ENCODE measurements around the gene RFTN1. TPM values are rescaled to one million over a fixed set of nuclear protein-coding genes. Genes with fewer than 3 reads are reported as not detected.

RFTN1 gene
- total and polyA plus RNA-seq, 7 donors = 10.9 to 26.4 (median 22.2) TPM

- 87 to 94% methylated on average over 3 of the region's 3 CpGs for WGBS, 2 donors
- no peak for DNase-seq
- no peaks in the 10 kb centered on the region for H3K9me3 ChIP-seq
- intact Hi-C loops (cut with DNase I) = no loop called here
- peak overlapping the region in 1 of 4 donors; percentile 55 for H3K27ac ChIP-seq
- H3K36me3 ChIP-seq = no peaks in the 10 kb centered on the region
- H3K4me1 ChIP-seq = peaks cover 0 to 3% (median under 1%) of the 10 kb centered on the region in 4 donors
- no peak overlapping the region for H3K4me3 ChIP-seq
- TF ChIP-seq POLR2AphosphoS5 (IDR thresholded peaks at IDR 0.05) = no peak
- no peak for TF ChIP-seq CTCF (IDR thresholded peaks at IDR 0.05)
- TF ChIP-seq EP300 (IDR thresholded peaks at IDR 0.05) = no peak
- TF ChIP-seq POLR2A (IDR thresholded peaks at IDR 0.05) = no peak
- no peaks in the 10 kb centered on the region for H3K27me3 ChIP-seq
Observed at GRCh38 chr3:16475766-16476165, 37.7 kb downstream of the RFTN1 start.

- Histone ChIP-seq H3K27me3 (no peaks in the 10 kb centered on the region), H3K36me3 (no peaks in the 10 kb centered on the region), H3K4me3 (no peak overlapping the region), H3K9me3 (no peaks in the 10 kb centered on the region), H3K27ac (peak overlapping the region in 1 of 4 donors; percentile 55), H3K4me1 (no peaks in the 10 kb centered on the region)
- TF ChIP-seq EP300 (IDR thresholded peaks at IDR 0.05) (no peak), CTCF (IDR thresholded peaks at IDR 0.05) (no peak), POLR2A (IDR thresholded peaks at IDR 0.05) (no peak), POLR2AphosphoS5 (IDR thresholded peaks at IDR 0.05) (no peak)
- no peak for DNase-seq
- intact Hi-C loops (cut with DNase I) = no loop called here
- WGBS, 2 donors = 73 to 84% methylated on average over 7 of the region's 7 CpGs
Observed at GRCh38 chr3:16474920-16475319, 38.6 kb downstream of the RFTN1 start.

- H3K9me3 ChIP-seq = no peaks in the 10 kb centered on the region
- H3K4me3 ChIP-seq = no peak overlapping the region
- H3K27me3 ChIP-seq = no peaks in the 10 kb centered on the region
- no peak for DNase-seq
- WGBS, 2 donors = 63 to 67% methylated on average over 2 of the region's 2 CpGs
- no peaks in the 10 kb centered on the region for H3K36me3 ChIP-seq
- TF ChIP-seq CTCF (IDR thresholded peaks at IDR 0.05) (no peak), POLR2A (IDR thresholded peaks at IDR 0.05) (no peak), EP300 (IDR thresholded peaks at IDR 0.05) (no peak), POLR2AphosphoS5 (IDR thresholded peaks at IDR 0.05) (no peak)
- H3K4me1 ChIP-seq = no peaks in the 10 kb centered on the region
- peak overlapping the region in 1 of 4 donors; percentile 55 for H3K27ac ChIP-seq
- intact Hi-C loops (cut with DNase I) = no loop called here
Observed at GRCh38 chr3:16474216-16474615, 39.3 kb downstream of the RFTN1 start.

GRCh38 chr3:16472593-16472992 is 40.9 kb downstream of the RFTN1 start:
- DNase-seq = no peak
- H3K4me3 ChIP-seq = no peak overlapping the region
- H3K27ac ChIP-seq = peak overlapping the region in 1 of 4 donors; percentile 50
- intact Hi-C loops (cut with DNase I) = no loop called here
- TF ChIP-seq CTCF (IDR thresholded peaks at IDR 0.05) = no peak
- TF ChIP-seq POLR2AphosphoS5 (IDR thresholded peaks at IDR 0.05) = peak in 1 of 4 donors; percentile 8
- no peaks in the 10 kb centered on the region for H3K9me3 ChIP-seq
- WGBS, 2 donors = 85 to 89% methylated on average over 8 of the region's 8 CpGs
- no peaks in the 10 kb centered on the region for H3K4me1 ChIP-seq
- H3K36me3 ChIP-seq = no peaks in the 10 kb centered on the region
- H3K27me3 ChIP-seq = no peaks in the 10 kb centered on the region

GRCh38 chr3:16471897-16472296 is 41.6 kb downstream of the RFTN1 start:
- DNase-seq = no peak
- Histone ChIP-seq H3K27me3 (no peaks in the 10 kb centered on the region), H3K4me1 (no peaks in the 10 kb centered on the region), H3K4me3 (no peak overlapping the region), H3K36me3 (no peaks in the 10 kb centered on the region), H3K27ac (peak overlapping the region in 1 of 4 donors; percentile 50), H3K9me3 (no peaks in the 10 kb centered on the region)
- intact Hi-C loops (cut with DNase I) = no loop called here
- no peak for TF ChIP-seq POLR2A (IDR thresholded peaks at IDR 0.05)
- TF ChIP-seq CTCF (IDR thresholded peaks at IDR 0.05) = no peak
- 88% methylated on average over 3 of the region's 3 CpGs for whole genome bisulfite sequencing, 2 donors

All from sigmoid colon (tissue), 7 donors.